ENCODE data around the gene ZNF800.
A peak's percentile ranks its signal among the peaks of the same experiment; 100 is the strongest.

The ZNF800 gene

DNA sequence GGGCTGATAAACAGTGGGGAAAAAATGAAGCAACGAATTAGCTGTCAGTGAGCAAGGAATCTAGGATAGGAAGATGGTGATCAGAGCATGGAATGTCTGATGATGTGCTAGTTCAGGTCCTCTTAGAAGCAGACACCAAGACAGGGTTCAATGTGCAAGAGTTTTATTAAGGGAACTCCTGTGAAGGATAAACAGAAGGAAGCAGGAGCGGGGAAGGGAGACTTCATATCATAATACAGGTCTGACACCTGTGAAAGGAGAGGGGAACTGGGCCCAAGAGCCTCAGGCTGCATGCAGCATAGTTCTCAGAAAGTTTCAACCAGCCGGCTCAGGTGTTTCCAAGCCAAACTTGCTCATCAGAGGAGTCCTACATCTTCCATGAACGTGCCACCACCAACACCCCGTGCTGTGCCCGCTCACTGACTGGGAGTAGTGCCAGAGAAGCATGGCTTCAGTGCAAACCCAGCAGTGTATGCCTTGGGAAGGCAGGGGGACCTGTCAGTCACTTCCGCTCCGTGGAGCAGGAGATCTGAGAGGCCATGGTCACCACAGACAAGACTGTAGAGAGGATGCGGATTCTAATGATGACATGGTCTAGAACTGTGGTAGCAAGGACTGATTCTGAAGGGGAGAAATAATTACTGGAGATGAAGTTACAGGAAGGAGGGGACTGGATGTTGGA lies 45.8 kb downstream of the ZNF800 start:
- CTCF ChIA-PET: interaction anchor here (1.4 kb wide), 2 partner anchors 12 to 168 kb away, joined by 3 to 7 read pairs; no protein-coding TSS in a partner anchor
- DNase-seq (ENCODE audit: extremely low spot score): no peak
- POLR2A ChIA-PET: no interaction called here
- TF ChIP-seq ARNT (IDR thresholded peaks at IDR 0.05) (no peak), L3MBTL2 (conservative IDR thresholded peaks at IDR 0.05) (no peak)
- TF ChIP-seq, protein P1, sequence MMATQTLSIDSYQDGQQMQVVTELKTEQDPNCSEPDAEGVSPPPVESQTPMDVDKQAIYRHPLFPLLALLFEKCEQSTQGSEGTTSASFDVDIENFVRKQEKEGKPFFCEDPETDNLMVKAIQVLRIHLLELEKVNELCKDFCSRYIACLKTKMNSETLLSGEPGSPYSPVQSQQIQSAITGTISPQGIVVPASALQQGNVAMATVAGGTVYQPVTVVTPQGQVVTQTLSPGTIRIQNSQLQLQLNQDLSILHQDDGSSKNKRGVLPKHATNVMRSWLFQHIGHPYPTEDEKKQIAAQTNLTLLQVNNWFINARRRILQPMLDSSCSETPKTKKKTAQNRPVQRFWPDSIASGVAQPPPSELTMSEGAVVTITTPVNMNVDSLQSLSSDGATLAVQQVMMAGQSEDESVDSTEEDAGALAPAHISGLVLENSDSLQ (IDR thresholded peaks at IDR 0.05): peak; percentile 53

DNA sequence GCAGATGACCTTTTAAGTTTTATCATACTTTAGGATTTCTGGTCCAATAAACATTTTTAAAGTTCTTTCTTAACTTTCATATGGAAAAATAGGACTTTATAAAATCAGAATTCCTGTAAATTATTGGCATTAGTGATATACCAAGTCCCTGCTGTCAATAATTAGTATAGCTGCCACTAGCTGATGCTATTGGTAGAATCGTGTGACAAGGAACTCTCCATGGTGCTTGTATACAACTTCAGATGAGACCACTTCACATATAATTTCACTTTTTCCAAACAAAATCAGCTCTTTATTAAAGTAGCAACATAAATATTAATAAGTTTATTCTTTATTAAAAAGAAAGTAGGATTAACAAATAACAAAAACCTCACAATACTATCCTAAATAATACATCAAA lies 49.9 kb downstream of the ZNF800 start:
- POLR2A ChIA-PET: no interaction called here
- no peak for DNase-seq (ENCODE audit: extremely low spot score)
- TF ChIP-seq FOXM1 (IDR thresholded peaks at IDR 0.05; ENCODE audit: borderline replicate concordance) (no peak), SUZ12 (IDR thresholded peaks at IDR 0.05) (no peak), L3MBTL2 (conservative IDR thresholded peaks at IDR 0.05) (no peak), TARDBP (IDR thresholded peaks at IDR 0.05) (no peak), CTBP1 (IDR thresholded peaks at IDR 0.05; ENCODE audit: borderline replicate concordance) (no peak), BHLHE40 (IDR thresholded peaks at IDR 0.05; ENCODE audit: borderline replicate concordance) (no peak), FOXA1 (IDR thresholded peaks at IDR 0.05) (no peak), ARNT (IDR thresholded peaks at IDR 0.05) (no peak), ZNF384 (IDR thresholded peaks at IDR 0.05) (no peak), SP1 (IDR thresholded peaks at IDR 0.05) (no peak)
- CTCF ChIA-PET: no interaction called here

DNA sequence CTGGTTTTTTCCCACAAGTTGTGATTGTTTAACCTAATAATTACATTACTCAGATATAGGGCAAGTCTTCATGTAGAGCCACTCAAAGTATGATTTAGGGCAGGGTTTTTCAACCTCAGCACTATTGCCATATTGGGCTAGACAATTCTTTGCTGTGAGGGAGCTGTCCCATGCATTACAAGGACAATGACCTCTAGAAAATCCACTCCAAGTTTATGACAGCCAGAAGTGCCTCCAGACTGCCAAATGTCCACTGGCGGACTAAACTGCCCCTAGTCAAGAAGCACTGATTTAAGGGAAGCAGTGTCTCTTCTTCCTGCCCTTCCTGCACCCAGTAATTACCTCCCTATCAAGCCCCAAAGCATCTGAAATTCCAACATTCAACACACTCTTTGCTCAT lies 54.4 kb downstream of the ZNF800 start:
- ChIA-PET CTCF (interaction anchor here (1.4 kb wide), 1 partner anchor 10 kb away, joined by 4 read pairs; no protein-coding TSS in a partner anchor), POLR2A (no interaction called here)
- no peak for DNase-seq (ENCODE audit: extremely low spot score)
- TF ChIP-seq NFRKB (IDR thresholded peaks at IDR 0.05) (no peak), ARNT (IDR thresholded peaks at IDR 0.05) (no peak)

DNA sequence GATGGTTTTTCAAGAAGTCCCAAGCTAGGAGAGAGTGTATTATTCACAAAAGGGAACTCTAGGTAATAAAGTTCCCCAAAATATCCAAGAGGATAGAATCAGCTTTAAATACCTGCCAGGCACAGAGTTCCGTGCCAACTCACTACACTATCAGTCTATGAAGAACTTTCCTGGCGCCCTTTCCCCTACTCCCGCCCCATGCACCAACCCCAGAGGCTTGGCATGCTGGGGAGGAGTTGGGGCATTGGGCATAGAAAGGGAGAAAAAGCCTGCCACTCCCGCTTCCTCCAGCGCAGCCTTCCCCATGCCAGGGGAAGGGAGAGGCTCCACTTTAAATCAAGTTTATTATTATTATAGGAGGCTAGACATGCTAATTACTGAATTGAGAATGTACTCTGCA lies 54.9 kb downstream of the ZNF800 start:
- DNase-seq (ENCODE audit: extremely low spot score): no peak
- no peak for TF ChIP-seq ZNF384 (IDR thresholded peaks at IDR 0.05)
- no peak for TF ChIP-seq FOXK2 (IDR thresholded peaks at IDR 0.05)
- no peak for TF ChIP-seq SP1 (IDR thresholded peaks at IDR 0.05)
- TF ChIP-seq ELF4 (IDR thresholded peaks at IDR 0.05): no peak
- no peak for TF ChIP-seq FOXA1 (IDR thresholded peaks at IDR 0.05)
- no peak for TF ChIP-seq NFRKB (IDR thresholded peaks at IDR 0.05)
- no peak for TF ChIP-seq ARNT (IDR thresholded peaks at IDR 0.05)
- TF ChIP-seq TARDBP (IDR thresholded peaks at IDR 0.05): no peak
- ChIA-PET POLR2A (no interaction called here), CTCF (interaction anchor here (0.7 kb wide), 1 partner anchor 10 kb away, joined by 4 read pairs; no protein-coding TSS in a partner anchor)

DNA sequence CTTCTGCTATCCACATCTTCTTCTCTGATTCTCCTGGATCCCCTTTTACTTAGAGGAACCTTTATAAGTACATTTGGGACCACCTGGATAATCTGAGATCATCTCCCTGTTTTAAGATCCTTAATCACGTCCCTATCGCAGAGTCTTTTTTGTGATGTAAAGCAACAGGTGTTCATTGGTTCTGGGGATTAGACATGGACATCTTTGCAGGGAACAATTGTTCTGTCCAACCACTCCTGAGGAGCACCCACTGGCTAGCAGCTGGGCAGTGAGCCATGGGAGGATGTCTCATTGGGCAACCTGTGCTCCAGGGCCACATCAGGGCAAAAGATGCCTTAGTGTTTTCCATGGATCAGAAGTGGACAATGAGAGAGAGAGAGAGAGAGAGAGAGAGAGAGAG lies 56.0 kb downstream of the ZNF800 start:
- DNase-seq (ENCODE audit: extremely low spot score): no peak
- ChIA-PET CTCF (no interaction called here), POLR2A (no interaction called here)
- TF ChIP-seq ARNT (IDR thresholded peaks at IDR 0.05): no peak
- TF ChIP-seq, protein P1 (IDR thresholded peaks at IDR 0.05): no peak
- TF ChIP-seq NFRKB (IDR thresholded peaks at IDR 0.05): no peak
- no peak for TF ChIP-seq SP1 (IDR thresholded peaks at IDR 0.05)
- TF ChIP-seq ELF4 (IDR thresholded peaks at IDR 0.05): no peak
- no peak for TF ChIP-seq LEF1 (IDR thresholded peaks at IDR 0.05; ENCODE audit: borderline replicate concordance)
- TF ChIP-seq HDGF (IDR thresholded peaks at IDR 0.05; ENCODE audit: borderline replicate concordance): no peak
- TF ChIP-seq FOXK2 (IDR thresholded peaks at IDR 0.05): no peak
- no peak for TF ChIP-seq BHLHE40 (IDR thresholded peaks at IDR 0.05; ENCODE audit: borderline replicate concordance)

DNA sequence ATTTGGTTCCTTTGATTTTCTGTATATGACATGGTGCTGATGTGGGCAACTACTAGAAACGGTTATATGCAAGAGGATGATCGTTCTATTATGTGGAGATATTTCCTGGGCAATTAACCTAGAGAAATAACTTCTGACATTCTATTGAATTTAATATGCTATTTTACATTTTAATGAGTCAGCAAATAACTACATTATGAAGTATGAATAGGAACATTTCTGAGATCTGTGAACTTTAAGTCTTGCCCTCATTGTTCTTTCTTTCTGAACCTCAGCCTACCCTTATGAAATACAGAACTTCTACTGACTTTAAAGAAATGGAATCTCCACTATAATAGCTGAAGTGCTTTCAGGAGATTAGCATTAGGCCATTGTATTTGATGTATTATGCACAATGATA lies 59.6 kb downstream of the ZNF800 start:
- TF ChIP-seq FOXA1 (IDR thresholded peaks at IDR 0.05) (no peak), TARDBP (IDR thresholded peaks at IDR 0.05) (no peak), FOXM1 (IDR thresholded peaks at IDR 0.05; ENCODE audit: borderline replicate concordance) (no peak), SUZ12 (IDR thresholded peaks at IDR 0.05) (no peak), ARNT (IDR thresholded peaks at IDR 0.05) (no peak)
- POLR2A ChIA-PET: no interaction called here
- no peak for DNase-seq (ENCODE audit: extremely low spot score)
- CTCF ChIA-PET: no interaction called here

DNA sequence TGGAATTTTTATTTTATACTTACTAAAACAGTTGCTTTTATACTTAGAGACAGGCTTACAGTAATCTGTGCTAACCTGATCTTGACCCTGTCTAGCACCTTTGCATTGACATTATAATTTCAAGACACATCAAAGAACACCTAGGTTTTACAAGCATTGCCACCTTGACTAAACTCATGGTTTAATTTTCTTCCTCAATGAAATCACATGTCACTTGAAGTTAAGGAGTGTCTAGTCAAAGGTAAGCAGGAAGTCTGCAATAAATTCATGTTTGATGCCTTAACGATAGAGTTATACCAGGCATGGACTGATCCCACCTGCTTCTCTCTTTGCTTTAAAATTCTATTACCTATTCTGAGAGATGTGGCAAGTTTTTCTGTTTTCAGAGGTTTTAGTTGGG lies 62.4 kb downstream of the ZNF800 start:
- POLR2A ChIA-PET: no interaction called here
- DNase-seq (ENCODE audit: extremely low spot score): no peak
- TF ChIP-seq FOXA1 (IDR thresholded peaks at IDR 0.05): no peak
- TF ChIP-seq BHLHE40 (IDR thresholded peaks at IDR 0.05; ENCODE audit: borderline replicate concordance): no peak
- TF ChIP-seq NFRKB (IDR thresholded peaks at IDR 0.05): no peak
- TF ChIP-seq ZNF384 (IDR thresholded peaks at IDR 0.05): no peak
- no peak for TF ChIP-seq FOXK2 (IDR thresholded peaks at IDR 0.05)
- no peak for TF ChIP-seq ARNT (IDR thresholded peaks at IDR 0.05)
- TF ChIP-seq ELF4 (IDR thresholded peaks at IDR 0.05): no peak
- no peak for TF ChIP-seq CTBP1 (IDR thresholded peaks at IDR 0.05; ENCODE audit: borderline replicate concordance)
- TF ChIP-seq HDGF (IDR thresholded peaks at IDR 0.05; ENCODE audit: borderline replicate concordance): no peak
- no peak for TF ChIP-seq SP1 (IDR thresholded peaks at IDR 0.05)
- no peak for TF ChIP-seq TARDBP (IDR thresholded peaks at IDR 0.05)
- TF ChIP-seq L3MBTL2 (conservative IDR thresholded peaks at IDR 0.05): no peak
- TF ChIP-seq, protein P1 (IDR thresholded peaks at IDR 0.05): no peak
- TF ChIP-seq LEF1 (IDR thresholded peaks at IDR 0.05; ENCODE audit: borderline replicate concordance): no peak
- CTCF ChIA-PET: no interaction called here
